ENCODE results near the gene PCSK6. TPM values are rescaled to one million over a fixed set of nuclear protein-coding genes. Genes with fewer than 3 reads are reported as not detected.

PCSK6 gene
- polyA plus RNA-seq, 5 donors = 20.9 to 25.5 (median 21.8) TPM

DNA sequence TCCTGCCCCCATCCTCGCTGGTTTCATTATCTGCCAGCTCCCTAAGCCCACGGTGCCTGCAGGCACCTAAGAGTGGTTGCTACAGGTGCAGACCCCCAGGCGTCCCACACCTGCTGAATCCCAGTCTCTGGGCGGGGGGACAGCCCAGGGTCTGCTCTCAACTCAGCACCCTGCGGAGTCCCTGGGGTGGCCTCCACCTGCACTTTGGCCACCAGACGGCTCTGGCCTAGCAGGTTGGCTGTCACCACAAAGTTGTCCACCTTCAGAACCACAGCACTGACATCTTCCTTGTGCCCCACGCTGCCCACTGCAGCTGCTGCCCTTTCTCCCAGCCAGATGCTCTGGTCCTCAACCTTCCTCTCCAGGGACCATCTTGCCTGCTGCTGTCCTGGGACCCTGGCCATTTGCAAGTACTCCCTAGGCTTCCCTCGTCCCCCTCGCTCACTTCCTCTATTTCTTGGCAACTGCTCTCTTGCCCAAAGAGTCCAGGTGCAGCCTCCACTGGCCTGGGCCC lies 159.6 kb downstream of the PCSK6 start:
- DNase-seq = no peak

DNA sequence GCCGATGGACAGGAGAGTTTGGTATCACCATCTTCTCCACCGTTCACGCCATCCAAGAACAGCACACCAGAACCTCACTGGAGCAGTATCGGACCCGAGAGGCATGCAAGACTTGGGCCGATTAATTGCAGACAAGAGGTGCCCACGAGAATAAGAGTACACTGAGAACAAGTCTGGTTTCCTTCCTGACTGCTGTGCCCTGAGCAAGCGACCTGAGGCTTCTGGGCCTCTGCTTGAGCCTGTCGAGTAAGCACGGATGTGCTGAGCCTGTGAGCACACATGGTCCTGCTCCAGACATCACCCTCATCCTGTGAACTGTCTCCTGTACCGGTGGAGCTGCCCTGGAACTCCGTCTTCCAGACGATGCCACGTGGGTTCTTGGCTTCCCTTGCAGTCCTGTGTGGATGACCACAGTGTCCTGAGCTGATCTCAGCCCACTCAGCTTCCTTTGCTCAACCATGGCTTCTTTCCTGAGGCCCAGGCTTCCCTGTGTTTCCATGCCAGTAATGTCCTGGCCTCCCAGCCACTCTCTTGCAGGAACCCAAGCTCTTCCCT lies 160.1 kb downstream of the PCSK6 start:
- no peak for DNase-seq

DNA sequence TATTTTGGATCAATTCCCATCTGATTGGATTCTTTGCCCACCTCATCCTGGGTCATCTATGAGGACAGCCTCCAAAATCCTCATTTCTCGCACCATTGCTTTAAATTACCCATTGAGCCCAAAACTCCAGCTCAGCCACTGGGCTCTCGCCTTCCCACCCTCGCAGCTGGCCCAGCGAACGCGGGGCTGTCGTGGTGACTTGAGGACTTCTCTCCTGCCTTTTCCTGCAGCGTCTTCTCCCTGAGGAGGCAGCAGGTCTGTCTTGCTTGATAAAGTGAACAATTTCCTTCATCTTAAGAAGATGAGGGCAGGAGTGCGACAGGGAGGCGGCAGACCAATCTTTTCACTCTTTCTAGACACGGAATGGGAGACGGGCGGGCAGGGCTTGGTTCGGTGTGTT lies 161.5 kb downstream of the PCSK6 start:
- no peak for DNase-seq

GRCh38 chr15:101327147-101327740 lies 162.3 kb downstream of the PCSK6 start:
- DNase-seq = no peak

DNA sequence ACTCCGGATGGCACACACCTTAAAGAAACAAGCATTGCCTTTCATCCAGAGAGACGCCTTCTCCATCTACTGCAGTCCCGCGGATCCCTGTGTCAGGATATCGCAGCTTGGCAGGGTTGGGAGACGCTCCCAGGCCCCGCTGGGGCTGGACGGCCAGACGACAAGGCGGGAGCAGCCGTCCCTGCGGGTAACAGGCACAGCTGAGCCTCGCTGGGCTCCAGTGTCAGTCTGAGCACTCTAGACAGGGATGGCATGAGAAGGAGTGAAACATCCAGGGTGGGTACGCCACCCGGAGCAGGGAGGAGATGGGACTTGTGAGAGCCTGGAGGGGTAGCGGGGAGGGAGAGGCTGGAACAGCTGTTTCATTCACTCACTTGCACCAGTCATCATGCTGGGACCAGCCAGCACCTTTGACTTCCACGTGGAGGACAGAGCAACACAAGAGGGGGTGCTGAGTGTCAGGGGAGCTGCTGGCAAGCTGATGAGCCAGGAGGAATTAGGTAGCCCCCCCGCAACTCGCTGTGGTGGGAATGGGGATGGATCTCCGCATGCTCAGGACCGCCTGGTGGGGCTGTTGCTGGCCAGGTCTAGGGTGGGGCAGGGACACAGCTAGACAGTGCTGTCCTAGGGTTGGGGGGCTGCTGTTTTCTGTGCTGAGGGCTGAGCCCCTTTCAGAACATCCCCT lies 162.9 kb downstream of the PCSK6 start:
- DNase-seq = no peak

DNA sequence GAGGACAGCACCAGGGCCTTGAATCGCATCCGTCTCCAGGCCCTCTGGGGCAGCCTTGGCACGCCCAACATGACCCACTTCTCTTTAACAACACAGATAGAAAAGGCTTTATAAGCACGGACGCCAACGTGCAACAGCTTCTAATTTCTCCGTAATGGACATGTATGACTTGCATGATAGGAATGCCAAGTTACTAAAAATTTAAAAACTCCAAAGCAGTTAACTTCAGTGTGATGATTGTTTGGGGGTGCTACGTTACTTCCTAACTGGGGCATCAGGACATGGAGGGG lies 163.5 kb downstream of the PCSK6 start:
- no peak for DNase-seq

- no peak for DNase-seq
These were observed 164.1 kb downstream of the PCSK6 start for GRCh38 chr15:101325263-101326025.

DNA sequence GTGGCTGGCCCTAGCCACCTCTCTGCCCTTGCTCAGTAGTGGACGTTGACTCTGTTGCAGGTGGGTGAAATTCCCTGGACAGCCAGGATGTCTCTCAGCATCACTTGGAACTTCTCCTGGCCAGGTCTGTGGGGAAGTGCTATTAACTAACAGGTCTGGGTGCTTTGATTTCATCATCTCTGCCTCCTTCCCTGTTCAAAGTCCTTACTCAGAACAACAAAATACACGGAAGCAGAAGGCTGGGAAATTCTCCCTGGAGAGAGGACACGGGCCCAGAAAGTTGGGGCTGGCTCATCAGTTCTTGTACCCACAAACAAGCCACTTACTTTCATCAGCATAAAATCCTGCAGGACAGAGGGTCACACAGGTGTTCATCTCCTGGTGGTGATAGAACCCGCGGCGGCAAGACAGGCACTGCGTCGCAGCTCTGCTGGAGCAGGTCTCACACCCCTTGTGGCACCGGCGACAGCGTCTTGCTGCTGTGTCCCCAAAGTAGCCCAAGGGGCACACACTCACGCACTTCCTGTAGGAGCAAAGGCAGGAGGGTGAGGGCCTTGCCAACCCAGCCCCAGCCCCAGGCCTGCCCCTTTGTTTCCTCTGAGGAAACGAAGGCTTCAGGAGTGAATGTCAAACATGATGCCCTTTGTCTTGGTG lies 164.9 kb downstream of the PCSK6 start:
- no peak for DNase-seq

DNA sequence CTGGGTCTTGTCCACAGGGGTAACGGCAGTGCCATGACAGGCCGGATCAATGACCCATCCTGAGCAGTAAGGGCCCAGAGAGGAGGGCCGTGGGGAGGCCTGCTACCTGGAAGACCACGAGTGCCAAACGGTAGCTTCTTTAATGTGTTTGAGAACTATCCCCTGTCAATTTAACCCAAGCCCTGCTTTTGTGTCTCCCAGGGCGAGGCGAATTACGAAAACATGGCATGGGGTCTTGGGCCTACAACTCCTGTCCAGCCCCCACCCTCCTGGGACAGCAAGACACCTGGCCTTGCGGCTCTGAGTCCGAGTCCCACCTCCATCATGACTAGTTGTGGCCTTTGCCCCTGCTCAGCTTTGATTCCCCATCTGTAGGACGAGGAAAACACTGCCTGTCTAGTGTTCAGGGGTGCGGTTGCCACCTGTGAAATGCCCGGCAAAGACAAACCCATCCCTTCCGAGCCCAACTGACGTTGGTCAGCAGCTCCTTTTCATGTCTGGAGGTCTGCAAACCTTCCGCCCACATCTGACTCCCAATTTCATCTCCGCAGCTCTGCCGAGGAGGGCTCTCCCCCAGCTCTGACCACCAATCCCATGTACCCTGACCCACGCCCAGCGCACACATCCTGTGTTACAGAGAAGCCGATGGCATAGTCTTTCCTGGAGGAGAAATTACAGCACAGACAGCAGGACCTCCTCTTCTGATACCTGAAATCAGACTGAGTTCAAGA lies 165.5 kb downstream of the PCSK6 start:
- DNase-seq = no peak

GRCh38 chr15:101322854-101323477 lies 166.5 kb downstream of the PCSK6 start:
- DNase-seq = no peak

DNA sequence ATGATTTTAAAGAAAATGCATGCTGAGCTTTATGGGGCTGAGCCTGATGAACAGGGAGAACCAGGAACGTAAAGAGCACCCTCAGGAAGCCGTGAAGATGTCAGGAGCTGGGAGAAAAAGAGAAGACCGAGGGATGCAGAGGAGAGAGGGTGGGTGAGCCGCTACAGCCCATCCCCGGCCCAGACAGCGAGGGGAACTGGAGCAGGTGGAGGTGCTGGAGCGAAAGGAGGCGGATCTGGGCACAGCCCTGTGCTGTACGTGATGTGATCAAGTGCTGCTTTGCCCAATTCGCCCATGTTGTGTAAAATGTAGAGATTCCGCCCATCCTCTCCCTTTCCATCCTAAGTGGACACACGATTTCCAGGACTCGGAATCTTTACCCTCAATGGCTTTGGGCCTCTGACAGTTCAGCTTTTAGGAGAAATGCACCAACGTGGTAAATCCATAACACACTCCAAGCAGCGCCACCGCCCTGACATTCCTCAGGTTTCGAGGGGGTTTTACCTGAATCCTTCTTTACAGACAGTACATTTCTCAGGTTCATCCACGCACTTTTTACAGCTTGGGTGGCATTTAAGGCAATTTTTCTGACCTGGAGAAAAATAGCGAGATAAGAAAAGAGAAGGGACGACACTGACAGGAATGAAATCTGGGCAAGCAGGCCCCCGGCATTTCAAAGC lies 167.4 kb downstream of the PCSK6 start:
- no peak for DNase-seq

DNA sequence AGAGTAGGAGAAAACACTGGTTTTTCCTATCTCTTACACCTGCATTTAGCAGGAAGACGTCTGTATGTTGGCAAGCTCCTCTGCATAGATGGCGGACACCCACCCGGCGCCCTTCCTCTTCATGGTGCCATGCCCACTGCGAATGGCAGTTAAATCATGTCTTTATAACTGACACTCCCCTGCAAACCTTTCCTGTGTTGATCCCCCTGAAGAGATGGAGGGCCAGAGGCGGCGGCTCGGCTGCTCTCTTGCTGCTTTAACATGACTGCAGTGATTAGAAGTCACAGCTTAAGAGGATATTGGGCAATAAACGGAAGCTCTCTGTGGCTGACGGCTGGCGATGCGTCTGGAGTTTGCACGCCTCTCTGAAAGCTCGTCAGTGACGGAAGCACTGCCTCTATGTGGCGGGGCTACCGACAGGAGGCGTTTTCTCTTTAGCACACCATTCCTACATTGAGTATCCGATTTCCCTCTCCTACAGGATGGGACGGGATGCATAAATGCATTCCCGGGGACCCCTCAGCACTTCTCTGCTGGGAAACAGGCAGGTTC lies 168.9 kb downstream of the PCSK6 start:
- DNase-seq = peak; percentile 45 to 61

DNA sequence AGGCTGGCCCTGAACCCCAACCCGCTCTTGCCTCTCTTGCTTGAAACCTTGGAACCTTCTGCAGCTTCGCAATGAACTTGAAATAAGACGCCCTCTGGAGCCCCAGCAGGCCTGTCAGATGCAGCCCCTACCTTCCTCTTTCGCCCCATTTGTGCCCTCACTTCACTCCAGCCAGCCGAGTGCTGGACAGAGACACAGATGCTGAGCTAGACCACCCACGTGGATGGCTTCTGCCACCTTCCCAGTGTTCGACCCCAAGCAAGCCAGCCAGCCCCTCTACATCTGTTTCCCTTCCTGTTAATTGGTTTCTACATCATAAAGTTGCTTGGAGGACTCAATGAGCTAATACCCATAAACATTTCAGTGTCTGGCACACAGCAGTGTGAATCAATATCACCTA lies 170.7 kb downstream of the PCSK6 start:
- DNase-seq = no peak

GRCh38 chr15:101318147-101318819 lies 171.2 kb downstream of the PCSK6 start:
- DNase-seq = no peak

DNA sequence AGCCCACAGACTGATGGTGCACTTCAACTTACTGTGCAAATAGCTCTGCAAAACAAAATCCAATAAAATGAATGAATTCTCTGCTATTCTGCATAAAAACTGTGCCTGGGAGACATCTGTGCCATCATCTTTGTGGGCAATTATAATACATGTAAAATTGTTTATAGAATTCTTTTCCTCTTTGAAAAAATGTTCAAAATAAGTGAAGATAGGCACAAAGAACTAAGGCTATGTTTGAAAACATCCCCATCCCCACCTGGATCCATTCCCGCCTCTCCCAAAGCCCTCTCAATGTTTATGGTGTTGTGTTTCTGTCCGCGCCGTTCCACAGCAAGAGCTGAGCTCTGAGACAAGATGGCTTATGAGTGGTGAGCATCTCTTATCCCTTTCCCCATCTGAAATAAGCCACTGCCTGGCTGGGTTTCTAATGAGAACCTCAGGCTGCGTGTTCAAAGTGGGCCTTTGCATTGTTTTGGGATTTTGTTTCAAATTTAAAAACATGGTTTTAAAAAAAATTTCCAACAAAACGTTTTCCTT lies 172.1 kb downstream of the PCSK6 start:
- DNase-seq = no peak

GRCh38 chr15:101316529-101316928 lies 173.0 kb downstream of the PCSK6 start:
- no peak for DNase-seq

GRCh38 chr15:101315736-101316135 lies 173.8 kb downstream of the PCSK6 start:
- DNase-seq = no peak

- DNase-seq = no peak
These were observed 175.0 kb downstream of the PCSK6 start for GRCh38 chr15:101314336-101315125.

All from right lung (tissue), 5 donors.